NCI-H128 (cell line): ENCODE data around the gene ADGRL1.
"Not testable (repeated sequence)": the region's sequence is repeated elsewhere in the genome, so short reads cannot be mapped to it uniquely, and the experiment has no call there.

Source experiments
- DNase-seq: peaks from one replicate; lab custom pipeline; 2025; ENCODE audit not compliant: unreplicated experiment; lab: John Stamatoyannopoulos, UW

ADGRL1 gene

DNA sequence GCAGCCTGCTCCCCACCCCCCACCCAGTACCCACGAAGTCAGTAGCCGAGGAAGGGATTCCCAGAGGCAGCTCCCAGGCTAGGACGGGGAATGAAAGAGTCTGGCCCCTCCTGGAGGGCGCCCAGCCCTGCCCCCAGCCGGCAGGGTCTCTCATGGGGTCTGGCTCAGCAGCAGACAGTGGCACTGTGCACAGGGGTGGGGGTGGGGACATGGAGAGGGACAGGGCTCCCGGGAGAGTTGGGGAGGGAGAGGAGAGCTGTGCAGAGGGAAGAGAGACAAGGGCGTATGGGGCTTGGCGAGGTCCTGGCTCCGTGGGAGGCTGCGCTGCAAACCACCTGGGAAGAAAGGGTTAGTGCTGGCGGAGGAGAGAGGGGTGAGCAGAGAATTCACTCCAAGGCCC, 41.9 kb downstream of the ADGRL1 start:
- no peak for DNase-seq

DNA sequence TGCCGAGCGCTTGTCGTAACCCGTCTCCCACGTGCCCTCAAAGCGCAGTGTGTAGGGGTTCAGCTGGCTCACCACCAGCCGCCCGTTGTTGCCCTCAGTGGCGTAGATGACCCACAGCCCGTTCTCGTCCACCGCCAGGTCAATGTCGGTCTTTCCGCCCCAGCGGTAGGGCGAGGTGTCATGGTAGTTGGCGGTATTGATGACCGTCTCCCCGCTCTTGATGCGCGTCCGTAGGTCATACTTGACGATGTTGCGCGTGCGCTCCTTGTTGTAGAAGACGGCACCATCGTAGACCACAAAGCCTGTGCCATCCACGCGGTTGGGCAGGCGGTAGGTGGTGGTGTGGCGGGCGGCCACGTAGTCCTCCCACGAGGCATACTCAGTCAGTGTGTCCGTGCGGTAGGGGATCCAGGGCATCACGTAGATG, 43.1 kb downstream of the ADGRL1 start:
- DNase-seq = no peak

DNA sequence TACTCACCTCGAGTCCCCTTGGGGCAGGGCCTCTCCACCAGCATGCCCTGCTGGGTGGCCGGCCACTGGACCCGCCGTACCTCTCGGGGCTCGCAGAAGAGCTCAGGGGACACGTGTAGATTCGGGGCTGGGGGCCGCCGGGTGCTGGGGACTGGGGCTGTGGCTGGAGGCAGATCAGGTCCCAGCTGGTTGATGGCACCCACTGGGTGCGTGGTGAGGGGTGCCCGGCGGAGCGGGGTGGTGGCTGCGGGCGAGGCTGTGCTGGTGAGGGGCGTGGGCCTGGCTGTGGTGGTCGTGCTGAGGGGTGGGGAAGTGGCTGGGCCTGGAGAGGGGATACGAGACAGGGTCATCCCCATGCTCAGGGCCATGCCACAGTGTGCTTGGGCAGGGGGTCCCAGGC, 44.7 kb downstream of the ADGRL1 start:
- no peak for DNase-seq

DNA sequence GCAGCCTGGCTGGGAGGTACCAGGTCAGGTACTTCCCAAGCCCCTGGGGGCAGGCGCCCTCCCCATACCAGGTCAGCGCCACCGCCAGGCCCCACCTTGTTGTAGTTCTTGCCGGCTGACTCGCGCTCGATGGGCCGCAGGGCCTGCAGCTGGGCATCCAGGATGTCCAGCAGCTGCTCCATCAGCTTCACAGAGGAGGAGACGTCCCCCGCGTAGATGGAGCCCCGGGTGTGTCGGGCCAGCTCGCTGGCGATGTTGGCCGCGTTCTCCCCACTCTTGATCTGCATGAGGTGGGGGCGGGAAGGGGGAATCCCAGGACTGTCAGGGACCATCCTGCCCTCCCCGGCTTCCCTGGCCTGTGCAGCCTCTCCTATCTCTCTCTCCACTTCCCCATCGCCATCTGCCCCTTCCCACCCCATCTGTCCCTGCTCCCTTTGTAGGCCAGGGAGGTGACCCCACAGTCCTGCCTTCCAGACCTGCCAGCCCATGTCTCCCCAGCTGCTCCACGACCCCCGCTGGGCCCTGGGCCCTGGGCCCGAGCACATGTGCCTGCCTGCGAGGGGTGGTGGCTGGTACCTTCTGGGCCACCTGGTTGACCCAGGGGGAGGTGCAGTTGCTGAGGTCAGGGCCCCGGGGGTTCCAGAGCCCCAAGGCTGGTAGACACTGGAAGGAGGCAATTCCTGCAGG, 45.8 kb downstream of the ADGRL1 start:
- no peak for DNase-seq

DNA sequence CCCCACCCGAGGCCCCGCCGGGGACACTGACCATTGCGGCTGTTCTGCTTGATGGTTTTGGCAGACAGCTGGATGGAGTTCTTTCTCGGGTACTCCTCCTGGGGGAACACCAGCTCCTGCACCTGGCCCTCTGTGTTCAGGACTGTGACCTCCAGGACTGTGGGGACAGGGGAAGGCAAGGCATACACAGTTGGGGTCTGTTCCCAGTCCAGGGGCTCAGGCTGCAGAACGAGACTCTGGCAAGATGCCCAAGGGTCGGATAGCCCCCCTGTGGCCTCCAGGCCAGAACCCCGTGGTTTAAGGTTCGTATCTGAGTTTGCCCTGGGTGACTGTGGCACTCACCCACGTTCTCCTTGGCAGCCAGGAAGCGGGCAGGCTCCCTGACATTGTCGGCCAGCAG, 46.9 kb downstream of the ADGRL1 start:
- DNase-seq = no peak

DNA sequence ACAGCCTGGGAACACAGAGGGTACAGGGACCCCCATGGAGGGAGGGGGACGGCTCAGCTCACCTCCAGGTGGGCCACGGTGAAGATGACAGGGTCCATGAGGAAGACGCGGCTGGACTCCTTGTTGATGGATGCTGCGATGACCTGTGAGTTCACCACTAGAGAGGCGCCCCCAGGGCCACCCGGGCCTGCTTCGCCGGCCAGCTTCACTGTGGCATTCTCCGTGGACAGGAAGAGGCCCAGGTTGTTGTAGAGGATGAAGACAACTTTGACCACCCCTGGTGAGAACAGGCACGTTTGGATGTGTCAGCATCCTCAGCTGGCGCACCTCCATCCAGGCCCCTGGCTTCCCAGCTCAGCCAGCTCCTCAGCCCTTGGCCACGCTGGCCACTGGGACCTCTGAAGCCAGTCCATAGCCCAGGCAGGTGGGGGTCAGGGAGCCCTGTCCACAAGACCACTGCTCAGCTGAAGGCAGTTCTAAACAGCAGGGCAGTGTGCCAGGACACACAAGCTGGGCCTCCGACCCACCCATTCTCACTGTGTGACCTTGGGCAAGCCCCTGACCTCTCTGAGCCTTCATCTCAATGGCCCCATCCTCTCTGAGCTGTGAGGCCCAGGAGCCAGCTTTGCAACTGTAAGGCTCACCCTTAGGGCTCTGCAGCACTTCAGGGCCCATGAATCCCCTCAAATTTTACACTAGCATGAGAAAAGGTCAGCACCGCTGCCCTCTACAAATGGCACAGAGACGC, 47.5 kb downstream of the ADGRL1 start:
- no peak for DNase-seq

DNA sequence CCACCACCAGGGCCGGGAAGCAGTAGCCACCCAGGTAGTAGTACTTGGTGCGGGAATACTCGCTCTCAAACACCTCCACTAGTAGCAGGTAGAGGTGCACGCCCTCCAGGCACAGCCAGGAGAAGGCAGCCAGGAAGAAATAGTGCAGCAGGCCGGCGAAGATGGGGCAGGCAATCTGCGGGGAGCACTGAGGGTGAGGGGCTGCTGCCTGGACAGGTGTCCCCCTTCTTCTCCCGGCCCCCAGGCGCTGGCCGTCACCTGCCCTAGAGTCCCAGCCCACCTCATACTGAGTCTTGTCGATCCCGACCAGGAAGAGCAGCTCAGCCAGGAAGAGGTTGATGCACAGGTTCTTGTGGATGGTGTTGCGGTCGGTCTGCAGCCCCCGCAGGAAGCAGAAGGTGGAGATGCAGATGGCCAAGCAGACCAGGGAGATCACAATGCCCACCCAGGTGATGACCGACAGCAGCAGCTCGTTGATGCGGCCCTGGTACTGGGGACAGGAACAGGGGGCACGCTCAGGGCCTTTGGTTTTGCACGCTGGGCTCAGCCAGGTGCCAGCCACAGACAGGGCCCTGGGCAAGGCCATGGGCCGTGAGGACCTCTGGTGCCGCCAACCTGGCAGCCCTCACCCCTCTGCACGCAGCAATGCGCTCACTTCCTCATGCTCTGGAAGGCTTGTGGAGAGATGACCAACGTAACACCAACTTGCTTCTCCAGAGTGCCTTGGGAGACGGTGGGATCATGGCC, 48.8 kb downstream of the ADGRL1 start:
- DNase-seq = no peak

DNA sequence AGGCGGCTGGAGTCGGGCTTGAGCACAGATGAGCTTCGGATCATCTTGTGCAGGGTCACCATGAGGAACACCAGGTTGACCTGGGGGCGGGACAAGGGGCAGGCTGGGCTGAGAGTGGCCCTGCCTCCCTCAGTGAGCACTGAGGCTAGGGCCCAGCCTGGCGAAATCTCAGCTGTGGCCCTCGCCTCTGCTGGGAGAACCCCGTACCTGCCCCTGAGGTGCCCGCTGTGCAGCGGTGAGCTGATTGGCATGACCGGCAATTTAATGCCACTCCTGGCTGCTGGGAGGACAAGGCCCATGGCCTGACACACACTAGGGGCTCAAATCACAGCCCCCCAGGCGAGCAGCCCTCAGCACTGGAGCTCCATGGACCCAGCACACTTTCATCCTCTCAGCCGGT, 49.8 kb downstream of the ADGRL1 start:
- DNase-seq = no peak

DNA sequence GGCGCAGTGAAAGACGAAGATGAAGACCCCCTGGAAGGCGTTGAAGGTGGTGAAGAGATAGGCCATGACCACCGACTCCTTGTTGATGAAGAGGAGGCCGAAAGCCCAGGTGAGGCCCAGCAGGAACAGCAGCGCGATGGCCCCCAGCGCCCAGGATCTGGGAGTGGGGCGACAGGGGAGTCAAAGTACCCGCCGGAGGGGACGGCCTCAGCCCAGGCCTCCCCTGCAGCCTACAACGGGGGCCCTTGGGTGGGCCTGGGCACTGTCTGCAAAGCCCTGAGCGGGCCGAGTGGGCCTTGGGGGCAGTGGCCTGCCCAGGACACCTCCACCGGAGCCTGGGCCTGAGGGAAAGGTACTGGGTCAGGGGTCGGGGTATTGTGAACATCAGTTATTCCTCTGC, 50.6 kb downstream of the ADGRL1 start:
- DNase-seq = no peak

DNA sequence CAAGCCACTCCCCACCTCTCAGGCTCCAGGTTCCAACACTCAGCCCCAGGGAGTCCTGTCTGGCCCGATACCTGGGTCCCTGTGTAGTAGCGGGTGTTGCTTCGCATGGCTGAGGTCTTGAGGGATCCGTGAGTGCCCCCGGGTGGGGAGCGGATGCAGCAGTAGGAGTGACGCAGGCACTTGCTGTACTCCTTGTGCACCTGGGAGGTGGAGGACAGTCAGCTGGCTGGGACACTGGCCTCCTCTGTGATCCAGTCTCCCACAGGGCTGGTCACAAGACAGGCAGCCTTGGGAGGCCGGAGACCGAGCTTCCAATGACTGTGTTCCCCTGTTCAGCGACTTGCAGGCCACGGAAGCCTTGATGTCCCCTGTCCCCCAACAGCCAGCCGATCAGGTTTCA, 53.3 kb downstream of the ADGRL1 start:
- DNase-seq = no peak

DNA sequence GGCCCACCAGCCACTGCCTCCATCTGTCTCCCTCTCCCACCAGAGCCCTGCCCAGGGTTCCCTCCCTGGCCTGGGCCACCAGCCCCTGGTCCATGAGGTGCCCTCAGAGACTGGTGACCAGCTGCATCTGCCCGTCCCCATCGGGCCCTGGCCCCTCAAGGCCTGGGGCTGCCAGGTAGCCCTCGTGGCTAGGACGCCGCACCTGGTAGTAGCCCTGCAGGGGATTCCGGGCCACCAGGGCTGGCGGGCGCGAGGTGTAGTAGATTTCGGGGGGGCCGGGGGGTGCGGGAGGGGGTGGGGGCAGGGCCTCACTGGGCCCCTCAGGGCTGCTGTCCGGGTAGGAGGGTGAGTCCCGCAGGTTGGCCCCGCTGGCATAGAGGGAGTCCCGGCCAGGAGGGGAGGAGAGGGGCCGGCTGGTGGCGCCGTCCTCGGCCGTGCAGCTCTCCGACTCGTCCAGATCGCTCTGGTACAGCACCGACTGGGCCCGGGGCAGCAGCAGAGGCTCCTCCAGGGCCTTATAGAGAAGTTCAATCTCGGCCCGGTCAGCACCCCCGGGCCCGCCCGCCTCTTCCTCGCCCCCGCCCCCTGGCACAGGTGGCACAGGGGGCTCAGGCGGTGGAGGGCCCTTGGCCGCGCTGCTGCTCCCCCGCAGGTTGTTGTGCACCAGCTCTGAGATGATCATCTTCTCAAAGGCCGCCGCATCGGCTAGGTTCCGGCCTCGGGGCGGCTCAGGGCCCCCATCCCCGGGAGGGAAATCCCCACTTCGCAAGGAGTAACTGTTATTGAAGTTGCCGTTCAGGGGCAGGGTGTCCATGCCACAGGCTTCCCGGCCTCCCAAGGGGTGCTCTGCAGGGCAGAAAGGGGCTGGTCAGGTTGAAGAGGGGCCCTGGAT, 55.0 kb downstream of the ADGRL1 start:
- no peak for DNase-seq

DNA sequence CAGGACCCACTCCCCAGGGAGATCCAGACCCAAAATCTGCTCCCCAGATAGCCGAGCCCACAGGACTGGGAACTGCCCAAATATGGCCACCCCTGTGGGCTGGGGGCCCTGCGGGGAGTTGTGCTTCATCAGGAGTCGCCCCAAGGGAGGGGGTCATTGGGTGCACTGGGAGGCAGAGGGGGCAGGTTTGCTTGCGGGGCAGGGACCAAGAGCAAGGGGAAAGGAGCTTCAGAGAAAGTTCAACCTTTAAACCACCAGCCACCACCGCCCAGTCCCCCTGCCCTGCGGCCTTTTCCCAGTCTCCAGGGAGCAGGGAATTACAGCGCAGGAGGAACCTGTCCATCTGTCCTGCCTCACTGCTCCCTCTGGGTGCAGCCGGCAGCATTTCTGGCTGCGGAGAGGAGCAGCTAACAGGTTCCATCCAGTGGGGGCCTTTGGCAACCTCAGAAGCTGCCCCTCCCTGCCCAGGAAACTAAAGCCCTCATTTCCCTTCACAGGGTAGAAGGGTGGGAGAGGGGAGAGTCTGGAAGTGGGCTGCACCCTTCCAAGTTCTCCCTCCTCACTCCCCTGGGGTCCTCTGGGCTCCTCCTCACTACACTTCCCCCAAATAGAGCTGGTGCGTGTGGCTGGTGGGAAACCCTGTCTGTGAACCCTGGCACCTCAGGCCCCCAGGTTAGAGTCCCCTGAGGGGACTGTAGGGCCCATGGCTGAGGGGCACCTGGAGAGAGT, 55.8 kb downstream of the ADGRL1 start:
- DNase-seq = no peak

DNA sequence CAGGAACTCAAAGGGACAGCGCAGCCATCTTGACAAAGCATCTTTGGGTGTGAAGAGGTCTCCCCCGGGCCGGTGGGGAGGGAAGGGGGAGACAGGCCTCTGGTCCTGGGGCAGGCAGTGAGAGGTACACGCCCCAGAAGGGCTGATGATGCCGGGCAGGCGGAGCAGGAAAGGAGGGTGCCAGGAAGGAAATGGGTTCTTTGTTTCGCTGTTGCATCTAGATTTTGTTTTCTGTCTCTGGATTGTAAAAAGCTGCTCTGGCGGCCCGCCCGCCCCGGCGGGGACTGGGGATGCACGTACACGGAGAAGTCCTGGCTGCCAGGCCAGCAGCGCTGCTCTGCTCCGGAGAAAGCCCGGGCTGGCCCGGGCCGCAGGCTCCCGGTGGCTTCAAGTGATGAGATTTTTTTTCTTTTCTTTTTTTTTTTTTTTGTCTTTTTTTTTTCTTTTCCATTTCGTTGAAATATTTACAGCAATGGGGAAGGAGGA, 56.4 kb downstream of the ADGRL1 start:
- no peak for DNase-seq

DNA sequence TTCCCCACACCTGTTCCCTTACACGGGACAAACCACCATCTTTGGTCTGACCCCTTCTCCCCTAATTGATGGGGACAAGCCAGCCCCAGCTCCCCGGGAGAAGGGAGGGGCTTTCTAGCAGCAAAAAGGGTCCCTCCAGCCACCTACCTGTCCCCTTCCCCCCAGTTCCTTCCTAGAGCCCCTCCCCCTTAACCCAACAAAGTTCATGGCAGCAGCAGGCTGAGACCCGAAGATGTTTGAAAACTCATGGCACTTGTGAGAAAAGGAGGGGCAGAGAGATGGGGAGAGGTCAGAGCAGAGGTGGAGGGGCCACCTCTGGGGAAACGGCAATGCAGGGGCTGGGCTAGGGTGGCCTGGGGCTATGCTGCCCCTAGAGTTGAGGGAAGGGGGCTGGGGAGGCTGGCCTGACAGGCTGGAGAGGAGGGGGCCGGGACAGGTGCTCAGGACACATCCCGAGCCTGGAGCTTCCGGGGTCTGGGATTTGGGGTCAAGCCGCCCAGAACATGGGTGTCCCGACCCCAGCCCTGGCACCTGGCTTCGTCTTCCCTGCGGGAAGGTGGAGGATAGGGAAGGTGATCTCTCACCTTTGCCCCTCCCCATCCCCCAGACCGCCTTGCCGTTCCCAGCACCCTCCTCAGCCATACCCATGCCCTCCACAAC, 57.1 kb downstream of the ADGRL1 start:
- DNase-seq = no peak

DNA sequence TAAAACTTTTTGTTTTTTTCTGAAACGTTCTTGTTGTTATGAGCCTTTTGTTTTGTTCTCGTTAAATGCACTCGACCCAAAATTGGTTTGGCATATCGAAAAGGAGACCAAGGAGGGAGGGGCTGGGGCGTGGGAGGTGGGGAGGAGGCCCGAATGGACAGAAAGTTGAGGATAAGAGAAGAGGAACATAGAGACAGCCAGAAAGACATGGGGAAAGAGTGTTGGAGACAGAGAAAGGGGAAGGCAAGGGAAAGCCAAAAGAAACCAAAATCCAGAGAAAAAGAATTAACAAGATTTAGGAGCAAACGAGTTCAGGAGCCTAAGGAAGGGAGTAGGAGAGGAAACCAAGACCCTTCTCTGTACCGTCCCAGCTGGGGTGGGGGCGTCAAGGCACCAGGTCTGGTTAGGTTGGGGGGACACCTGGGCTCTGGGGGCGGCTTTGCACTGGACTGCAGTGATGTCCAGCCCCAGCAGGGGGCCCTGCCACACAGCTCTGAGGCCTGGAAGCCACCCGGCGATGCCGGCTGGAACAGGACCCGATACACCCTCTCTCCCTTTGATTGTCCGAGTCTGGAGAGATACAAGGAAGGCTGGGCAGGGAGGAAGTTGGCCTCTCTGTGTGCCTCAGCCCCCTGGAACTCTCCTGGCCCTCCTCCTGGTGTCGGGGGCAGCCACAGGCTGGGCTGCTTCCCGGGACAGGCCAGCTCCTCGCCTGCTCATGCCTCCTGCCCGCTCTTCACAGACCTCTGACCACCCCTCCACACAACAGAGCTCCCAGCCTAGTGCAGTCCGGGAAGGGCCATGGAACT, 58.0 kb downstream of the ADGRL1 start:
- no peak for DNase-seq

DNA sequence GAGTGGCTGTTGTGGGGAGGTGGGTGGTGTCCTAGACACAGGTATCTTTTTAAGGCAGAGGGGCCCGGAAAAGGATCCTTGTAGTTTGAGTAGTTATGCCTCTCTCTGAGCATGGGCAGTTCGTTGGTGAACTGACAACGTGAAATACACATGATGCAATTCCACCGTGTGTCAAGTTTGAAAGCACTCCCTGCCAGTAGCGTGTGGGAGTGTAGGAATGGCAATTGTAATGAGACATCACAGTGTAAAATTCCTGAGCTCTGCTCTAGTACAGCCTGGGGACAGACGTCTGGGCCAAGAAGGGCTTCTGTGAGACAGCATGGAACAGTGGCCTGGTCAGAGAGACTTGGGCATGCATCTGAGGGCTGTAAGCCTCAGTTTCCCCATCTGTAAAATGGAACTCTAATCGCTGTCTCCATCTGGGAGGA, 59.2 kb downstream of the ADGRL1 start:
- DNase-seq = no peak

DNA sequence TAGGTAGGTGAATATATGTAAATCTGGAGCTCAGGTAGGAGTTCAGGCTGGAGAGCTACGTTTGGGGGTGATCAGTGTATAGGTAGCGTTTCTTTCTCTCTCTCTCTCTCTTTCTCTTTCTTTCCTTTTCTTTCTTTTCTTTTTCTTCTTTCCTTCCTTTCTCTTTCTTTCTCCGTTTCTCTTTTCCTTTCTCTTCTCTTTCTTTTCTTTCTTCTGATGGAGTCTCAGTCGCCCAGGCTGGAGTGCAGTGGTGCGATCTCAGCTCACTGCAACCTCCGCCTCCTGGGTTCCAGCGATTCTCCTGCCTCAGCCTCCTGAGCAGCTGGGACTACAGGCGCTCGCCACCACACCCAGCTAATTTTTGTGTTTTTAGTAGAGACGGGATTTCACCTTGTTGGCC, 59.8 kb downstream of the ADGRL1 start:
- DNase-seq = not testable (repeated sequence)

DNA sequence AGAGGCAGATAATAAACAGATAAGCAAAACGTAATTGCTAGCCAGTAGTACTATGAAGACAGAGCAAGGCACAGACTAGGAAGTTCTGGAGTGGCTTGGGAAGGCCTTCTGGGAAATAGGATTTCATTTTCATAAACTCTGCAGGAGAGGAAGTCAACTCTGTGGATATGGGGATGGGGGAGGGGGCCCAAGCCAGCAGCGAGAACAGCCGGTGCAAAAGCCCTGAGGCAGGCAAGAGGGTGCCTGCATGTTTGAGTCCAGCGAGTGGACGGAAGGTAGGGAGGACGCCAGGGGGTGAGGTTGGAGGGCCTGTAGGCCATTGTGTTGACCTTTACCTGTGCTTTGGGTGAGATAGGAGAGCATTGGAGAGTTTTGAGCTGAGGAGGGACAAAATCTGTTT, 60.6 kb downstream of the ADGRL1 start:
- DNase-seq = no peak
